HCT116 (cell line): ENCODE measurements around the gene WDR89.

Source experiments
- EZH2 ChIP-seq: fragments of 200-600 bp; sonication (generic); IDR thresholded peaks from 2 replicates; pipeline ENCODE4 v1.6.1; 2017; ENCODE audit warnings: antibody characterized with exemption, mixed run types
- MAX ChIP-seq: IDR thresholded peaks from 2 replicates; pipeline ENCODE4 v1.6.1; 2012
- POLR2A ChIP-seq: IDR thresholded peaks from 2 replicates; pipeline ENCODE4 v1.7.0; 2011; ENCODE audit warnings: borderline replicate concordance; ENCODE audit not compliant: insufficient read depth, insufficient read length; ENCODE audit errors: extremely low read depth
- POLR2AphosphoS5 ChIP-seq: IDR thresholded peaks from 2 replicates; pipeline ENCODE4 v1.6.1; 2011; ENCODE audit warnings: mild to moderate bottlenecking, low read depth, low read length, moderate library complexity
- RAD21 ChIP-seq: IDR thresholded peaks from 2 replicates; pipeline ENCODE4 v1.6.1; 2012; ENCODE audit warnings: low read depth, mild to moderate bottlenecking
- REST ChIP-seq: IDR thresholded peaks from 2 replicates; pipeline ENCODE4 v1.6.1; 2012; ENCODE audit warnings: low read depth
- SIN3A ChIP-seq: IDR thresholded peaks from 2 replicates; pipeline ENCODE4 v1.6.1; 2012; ENCODE audit warnings: low read depth
- SRF ChIP-seq: IDR thresholded peaks from 2 replicates; pipeline ENCODE4 v1.6.1; 2012; ENCODE audit warnings: low read depth
- TCF7L2 ChIP-seq: IDR thresholded peaks from 2 replicates; pipeline ENCODE4 v1.7.0; 2011; ENCODE audit warnings: borderline replicate concordance, inconsistent platforms; ENCODE audit not compliant: insufficient read depth, insufficient read length; ENCODE audit errors: extremely low read depth
- YY1 ChIP-seq: IDR thresholded peaks from 2 replicates; pipeline ENCODE4 v1.6.1; 2011; ENCODE audit warnings: low read length, low read depth, moderate library complexity, mild to moderate bottlenecking; ENCODE audit not compliant: insufficient replicate concordance; ENCODE audit errors: extremely low read depth
- ZBTB33 ChIP-seq: IDR thresholded peaks from 2 replicates; pipeline ENCODE4 v1.6.1; 2011; ENCODE audit warnings: mild to moderate bottlenecking, low read length, moderate library complexity; ENCODE audit not compliant: insufficient replicate concordance; ENCODE audit errors: extremely low read depth
- ZNF274 ChIP-seq: fragments of 200-500 bp; sonication (Bioruptor generic); IDR thresholded peaks from 2 replicates; pipeline ENCODE4 v1.6.1; 2014; ENCODE audit warnings: mild to moderate bottlenecking, low read depth, low read length, inconsistent platforms
- TF ChIP-seq, protein P1 (sequence below), 3 experiments: fragments of 200-600 bp in 1 of 3; sonication (generic) in 1 of 3; IDR thresholded peaks in 2 of 3; conservative IDR thresholded peaks in 1 of 3; 2 replicates each; pipeline ENCODE4 v1.5.1; 2012 to 2017; ENCODE audit warnings: low read depth in 2 of 3, low read length in 2 of 3, antibody characterized with exemption in 1 of 3, borderline replicate concordance in 1 of 3, control low read depth in 1 of 3, mild to moderate bottlenecking in 1 of 3, mixed read lengths in 1 of 3, mixed run types in 1 of 3, moderate library complexity in 1 of 3; ENCODE audit not compliant: insufficient read depth in 1 of 3

- TF ChIP-seq ZNF274 = no peak
- TF ChIP-seq REST = no peak
- TF ChIP-seq, protein P1, sequence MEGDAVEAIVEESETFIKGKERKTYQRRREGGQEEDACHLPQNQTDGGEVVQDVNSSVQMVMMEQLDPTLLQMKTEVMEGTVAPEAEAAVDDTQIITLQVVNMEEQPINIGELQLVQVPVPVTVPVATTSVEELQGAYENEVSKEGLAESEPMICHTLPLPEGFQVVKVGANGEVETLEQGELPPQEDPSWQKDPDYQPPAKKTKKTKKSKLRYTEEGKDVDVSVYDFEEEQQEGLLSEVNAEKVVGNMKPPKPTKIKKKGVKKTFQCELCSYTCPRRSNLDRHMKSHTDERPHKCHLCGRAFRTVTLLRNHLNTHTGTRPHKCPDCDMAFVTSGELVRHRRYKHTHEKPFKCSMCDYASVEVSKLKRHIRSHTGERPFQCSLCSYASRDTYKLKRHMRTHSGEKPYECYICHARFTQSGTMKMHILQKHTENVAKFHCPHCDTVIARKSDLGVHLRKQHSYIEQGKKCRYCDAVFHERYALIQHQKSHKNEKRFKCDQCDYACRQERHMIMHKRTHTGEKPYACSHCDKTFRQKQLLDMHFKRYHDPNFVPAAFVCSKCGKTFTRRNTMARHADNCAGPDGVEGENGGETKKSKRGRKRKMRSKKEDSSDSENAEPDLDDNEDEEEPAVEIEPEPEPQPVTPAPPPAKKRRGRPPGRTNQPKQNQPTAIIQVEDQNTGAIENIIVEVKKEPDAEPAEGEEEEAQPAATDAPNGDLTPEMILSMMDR (IDR thresholded peaks at IDR 0.05 in 2 of 3, conservative IDR thresholded peaks at IDR 0.05 in 1 of 3; ENCODE audit: borderline replicate concordance in 1 of 3, insufficient read depth in 1 of 3, low read depth in 2 of 3, low read length in 2 of 3) = no peak
- no peak for TF ChIP-seq YY1
- no peak for TF ChIP-seq EZH2
- TF ChIP-seq POLR2A = no peak
- TF ChIP-seq POLR2AphosphoS5 = no peak
- no peak for TF ChIP-seq TCF7L2
- TF ChIP-seq SRF = no peak
- no peak for TF ChIP-seq RAD21
- no peak for TF ChIP-seq MAX
- no peak for TF ChIP-seq SIN3A
- TF ChIP-seq ZBTB33 = no peak
Measured at GRCh38 chr14:63672417-63673180, 30.9 kb upstream of the WDR89 start.
